Ishikawa (cell line): ENCODE data around the gene EPAS1.

ENCODE experiments used
- CEBPB ChIP-seq: IDR thresholded peaks from 2 replicates; pipeline ENCODE4 v1.6.1; 2012
- CREB1 ChIP-seq: IDR thresholded peaks from 2 replicates; pipeline ENCODE4 v1.6.1; 2012; ENCODE audit warnings: low read depth
- EGR1 ChIP-seq: IDR thresholded peaks from 2 replicates; pipeline ENCODE4 v1.6.1; 2012
- EP300 ChIP-seq: IDR thresholded peaks from 2 replicates; pipeline ENCODE4 v1.6.1; 2012; ENCODE audit warnings: borderline replicate concordance
- FOXM1 ChIP-seq: IDR thresholded peaks from 2 replicates; pipeline ENCODE4 v1.6.1; 2012; ENCODE audit warnings: low read depth, borderline replicate concordance
- MAX ChIP-seq: IDR thresholded peaks from 2 replicates; pipeline ENCODE4 v1.6.1; 2012
- NFIC ChIP-seq: IDR thresholded peaks from 2 replicates; pipeline ENCODE4 v1.6.1; 2012
- RAD21 ChIP-seq: IDR thresholded peaks from 2 replicates; pipeline ENCODE4 v1.6.1; 2012; ENCODE audit warnings: low read depth
- REST ChIP-seq: IDR thresholded peaks from 2 replicates; pipeline ENCODE4 v1.6.1; 2012; ENCODE audit warnings: low read depth, mild to moderate bottlenecking
- TAF1 ChIP-seq: IDR thresholded peaks from 2 replicates; pipeline ENCODE4 v1.6.1; 2012; ENCODE audit warnings: low read depth, mild to moderate bottlenecking
- TCF12 ChIP-seq: IDR thresholded peaks from 2 replicates; pipeline ENCODE4 v1.6.1; 2012; ENCODE audit warnings: low read depth
- TEAD4 ChIP-seq: IDR thresholded peaks from 2 replicates; pipeline ENCODE4 v1.6.1; 2012
- USF1 ChIP-seq: IDR thresholded peaks from 2 replicates; pipeline ENCODE4 v1.6.1; 2012
- YY1 ChIP-seq: IDR thresholded peaks from 2 replicates; pipeline ENCODE4 v1.6.1; 2012; ENCODE audit warnings: low read depth
- ZBTB7A ChIP-seq: IDR thresholded peaks from 2 replicates; pipeline ENCODE4 v1.6.1; 2012; ENCODE audit warnings: low read depth

EPAS1 gene

GRCh38 chr2:46411245-46411641, 114.0 kb downstream of the EPAS1 start:
- peak; percentile 39; the same call in 1 of the 2 replicates for TF ChIP-seq TEAD4
- no peak for TF ChIP-seq REST
- peak; percentile 70; the same call in 1 of the 2 replicates for TF ChIP-seq EP300
- TF ChIP-seq MAX = 0 out of 2 replicates have a peak, but pooled peaks have one; percentile 22
- peak; percentile 59; the same call in 1 of the 2 replicates for TF ChIP-seq NFIC
- TF ChIP-seq CREB1 = no peak
- TF ChIP-seq USF1 = no peak
- TF ChIP-seq TCF12 = peak; percentile 58
- TF ChIP-seq CEBPB = no peak
- no peak for TF ChIP-seq RAD21
- TF ChIP-seq FOXM1 = 0 out of 2 replicates have a peak, but pooled peaks have one; percentile 38

- TF ChIP-seq FOXM1 (no peak), YY1 (no peak), USF1 (no peak), EGR1 (no peak), ZBTB7A (no peak), MAX (no peak), TCF12 (no peak), CREB1 (no peak), RAD21 (no peak)
These were observed 114.8 kb downstream of the EPAS1 start for GRCh38 chr2:46411985-46412384.

GRCh38 chr2:46413111-46413510, 115.9 kb downstream of the EPAS1 start:
- TF ChIP-seq TCF12 (no peak), FOXM1 (no peak), NFIC (no peak), ZBTB7A (no peak), EP300 (no peak), TEAD4 (no peak), TAF1 (no peak), USF1 (no peak), CEBPB (no peak), CREB1 (no peak), MAX (no peak), EGR1 (no peak), YY1 (no peak), REST (no peak), RAD21 (no peak)

GRCh38 chr2:46413631-46414030, 116.4 kb downstream of the EPAS1 start:
- no peak for TF ChIP-seq USF1
- TF ChIP-seq MAX = no peak
- TF ChIP-seq EP300 = no peak
- TF ChIP-seq REST = no peak
